Smooth muscle cell (in vitro differentiated cells): ENCODE measurements around the gene GSTM5. TPM values are rescaled to one million over a fixed set of nuclear protein-coding genes. Genes with fewer than 3 reads are reported as not detected.

ENCODE experiments used
- DNase-seq: peaks from one replicate; lab custom pipeline; 2025; ENCODE audit not compliant: unreplicated experiment; lab: John Stamatoyannopoulos, UW
- H2AFZ ChIP-seq: fragments of 200-600 bp; sonication (generic); 2 replicates; pipeline ENCODE4 v1.6.0; 2016; ENCODE audit warnings: antibody characterized with exemption, low read depth, mild to moderate bottlenecking
- H3F3A ChIP-seq: fragments of 200-600 bp; sonication (generic); 2 replicates; pipeline ENCODE4 v1.6.0; 2017; ENCODE audit warnings: antibody characterized with exemption, low read depth
- H3K27ac ChIP-seq: fragments of 200-600 bp; sonication (generic); 2 replicates; pipeline ENCODE4 v1.5.1; 2016; ENCODE audit warnings: low read depth, mild to moderate bottlenecking
- H3K27me3 ChIP-seq: fragments of 200-600 bp; sonication (generic); 2 replicates; pipeline ENCODE4 v1.6.1; 2016; ENCODE audit warnings: low read depth, mild to moderate bottlenecking
- H3K36me3 ChIP-seq: fragments of 200-600 bp; sonication (generic); 2 replicates; pipeline ENCODE4 v1.5.1; 2016; ENCODE audit warnings: low read depth
- H3K4me1 ChIP-seq: fragments of 200-600 bp; sonication (generic); 2 replicates; pipeline ENCODE4 v1.5.1; 2016; ENCODE audit warnings: low read depth
- H3K4me2 ChIP-seq: fragments of 200-600 bp; sonication (generic); 2 replicates; pipeline ENCODE4 v1.6.0; 2016; ENCODE audit warnings: mild to moderate bottlenecking
- H3K4me3 ChIP-seq: fragments of 200-600 bp; sonication (generic); 2 replicates; pipeline ENCODE4 v1.5.1; 2016; ENCODE audit warnings: mild to moderate bottlenecking
- H3K79me2 ChIP-seq: fragments of 200-600 bp; sonication (generic); 2 replicates; pipeline ENCODE4 v1.6.0; 2016; ENCODE audit warnings: low read depth, mild to moderate bottlenecking
- H3K9ac ChIP-seq: fragments of 200-600 bp; sonication (generic); 2 replicates; pipeline ENCODE4 v1.6.0; 2016; ENCODE audit warnings: low read depth
- H3K9me3 ChIP-seq: fragments of 200-600 bp; sonication (generic); replicated peaks from 2 replicates; pipeline ENCODE4 v1.5.1; 2016; ENCODE audit warnings: low read depth
- H4K20me1 ChIP-seq: fragments of 200-600 bp; sonication (generic); 2 replicates; pipeline ENCODE4 v1.6.0; 2016; ENCODE audit warnings: low read depth
- CTCF ChIP-seq: fragments of 200-600 bp; sonication (generic); IDR thresholded peaks from 2 replicates; pipeline ENCODE4 v1.5.1; 2017; ENCODE audit warnings: borderline replicate concordance, mild to moderate bottlenecking, antibody characterized with exemption; ENCODE audit not compliant: insufficient read depth, poor library complexity, severe bottlenecking
- WGBS: methylation state at CpG from one replicate; pipeline ENCODE4 v1.1.7; 2016; ENCODE audit warnings: low lambda C conversion rate; 5-methylcytosine and 5-hydroxymethylcytosine counted together
- polyA plus RNA-seq: library from polyadenylated mRNA; unstranded; fragments of >200 nt; fragmentation: Nextera tagmentation; extraction: Ambion mirVana; gene quantifications from 2 replicates; pipeline ENCODE4 v1.2.1, GENCODE V29; 2016
- total RNA-seq: library from RNA; depleted of rRNA; stranded (reverse); fragments of >200 nt; gene quantifications from 2 replicates; pipeline ENCODE4 v1.2.3, GENCODE V29; 2014

Gene GSTM5
- total and polyA plus RNA-seq, 2 experiments from 2014 or later = 0.17 TPM; not detected in 1

GRCh38 chr1:109762039-109762585 lies 50.1 kb downstream of the GSTM5 start:
- no peak overlapping the region for H2AFZ ChIP-seq
- no peak overlapping the region for H3K4me2 ChIP-seq
- WGBS = 96% methylated on average over 7 of the region's 7 CpGs
- no peak overlapping the region for H3K9ac ChIP-seq
- H3K79me2 ChIP-seq = no peaks in the 10 kb centered on the region
- no peaks in the 10 kb centered on the region for H3K9me3 ChIP-seq
- DNase-seq = no peak
- no peaks in the 10 kb centered on the region for H3K4me1 ChIP-seq
- H3K36me3 ChIP-seq = no peaks in the 10 kb centered on the region
- H3K27me3 ChIP-seq = no peaks in the 10 kb centered on the region
- H4K20me1 ChIP-seq = no peaks in the 10 kb centered on the region
- peak overlapping the region; percentile 22 for H3K4me3 ChIP-seq
- no peak for TF ChIP-seq CTCF
- no peaks in the 10 kb centered on the region for H3F3A ChIP-seq
- no peak overlapping the region for H3K27ac ChIP-seq

GRCh38 chr1:109762821-109763645 lies 51.0 kb downstream of the GSTM5 start:
- no peaks in the 10 kb centered on the region for H3F3A ChIP-seq
- H3K9me3 ChIP-seq = no peaks in the 10 kb centered on the region
- no peak overlapping the region for H2AFZ ChIP-seq
- no peak overlapping the region for H3K4me2 ChIP-seq
- H3K36me3 ChIP-seq = no peaks in the 10 kb centered on the region
- no peak for TF ChIP-seq CTCF
- no peaks in the 10 kb centered on the region for H3K4me1 ChIP-seq
- no peaks in the 10 kb centered on the region for H3K27me3 ChIP-seq
- DNase-seq = no peak
- no peaks in the 10 kb centered on the region for H4K20me1 ChIP-seq
- no peaks in the 10 kb centered on the region for H3K79me2 ChIP-seq
- 70% methylated on average over 11 of the region's 11 CpGs for WGBS
- H3K9ac ChIP-seq = no peak overlapping the region
- H3K4me3 ChIP-seq = peak overlapping the region; percentile 22
- H3K27ac ChIP-seq = no peak overlapping the region

DNA sequence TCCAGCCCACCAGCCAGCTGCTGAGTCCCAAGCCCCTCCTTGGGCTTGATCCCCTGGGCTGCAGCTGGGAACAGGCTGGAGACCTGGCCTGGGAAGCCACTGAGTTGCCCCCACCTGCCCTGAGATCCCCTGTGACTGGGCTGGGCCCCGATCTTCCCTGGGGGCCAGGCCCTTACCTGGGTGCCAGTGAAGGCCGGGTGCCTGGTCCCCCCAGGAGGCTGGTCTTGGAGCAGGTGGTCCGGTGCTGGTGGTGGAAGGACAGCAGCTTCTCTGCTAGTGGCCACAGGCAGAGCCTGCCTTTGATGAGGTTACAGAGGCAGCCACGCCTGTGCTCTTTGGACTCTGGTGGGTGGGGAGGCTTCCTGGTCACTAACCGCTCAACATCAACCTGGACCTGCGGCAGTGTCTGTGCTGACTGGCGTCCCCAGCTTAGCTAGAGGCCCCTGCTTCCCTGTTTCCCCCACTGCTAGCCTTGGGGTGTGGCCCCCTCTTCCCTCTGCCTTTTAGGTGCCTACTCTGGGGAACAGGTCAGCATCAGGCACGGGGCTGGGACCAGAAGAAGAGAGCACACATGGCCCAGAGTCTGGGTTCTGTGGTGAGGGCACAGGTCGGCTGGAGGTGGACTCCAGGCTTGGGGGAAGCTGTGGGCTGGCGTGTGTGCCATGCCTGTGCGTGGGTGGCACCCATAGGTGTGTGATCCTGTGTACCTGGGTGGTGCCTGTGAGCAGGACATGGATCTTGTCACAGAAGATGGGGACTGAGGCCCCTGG lies 51.8 kb downstream of the GSTM5 start, which contains the start of gene EPS8L3:
Gene EPS8L3, minus strand, starts transcription at position 278 of the 770 bp plus-strand sequence. CDS start 2,174 bp downstream, outside the sequence.
- TF ChIP-seq CTCF = no peak
- H3K4me1 ChIP-seq = no peaks in the 10 kb centered on the region
- DNase-seq = no peak
- H3K4me2 ChIP-seq = no peak within 1 kb of the TSS
- H3K9me3 ChIP-seq = no peaks in the 10 kb centered on the region
- 93% methylated on average over 11 of the region's 11 CpGs for WGBS
- H3K4me3 ChIP-seq = peak within 1 kb of the TSS; percentile 22
- no peak within 1 kb of the TSS for H3K27ac ChIP-seq
- H3K9ac ChIP-seq = no peak within 1 kb of the TSS
- H4K20me1 ChIP-seq = no peaks in the 10 kb centered on the region
- H3K27me3 ChIP-seq = no peaks in the 10 kb centered on the region
- no peak within 1 kb of the TSS for H2AFZ ChIP-seq
- no peaks in the 10 kb centered on the region for H3K79me2 ChIP-seq
- H3F3A ChIP-seq = no peaks in the 10 kb centered on the region
- H3K36me3 ChIP-seq = no peaks in the 10 kb centered on the region
